ENCODE results near the gene PXMP4. TPM values are rescaled to one million over a fixed set of nuclear protein-coding genes. Genes with fewer than 3 reads are reported as not detected.

Gene PXMP4
- total and polyA plus RNA-seq, 9 of the 15 experiments (the other 6 are each of a cell fraction or from before 2014, with no cell fraction given), result 4.8 to 29.1 (median 6.8) TPM

GRCh38 chr20:33716498-33716897 lies 3.6 kb downstream of the PXMP4 start:
- DNase-seq (ENCODE audit: extremely low read depth in 1 of 4, low spot score in 3 of 4) (no peak), ATAC-seq (no peak), FAIRE-seq (no peak)
- POLR2A ChIA-PET, result no interaction called here
- TF ChIP-seq C11orf30 (IDR thresholded peaks at IDR 0.05; ENCODE audit: low read depth) (no peak), DMBX1 (CRISPR knock-in tag; IDR thresholded peaks at IDR 0.05; ENCODE audit: borderline replicate concordance) (no peak), RCOR1 (IDR thresholded peaks at IDR 0.05; ENCODE audit: borderline replicate concordance in 1 of 2, low read depth in 2 of 2, low read length in 2 of 2) (no peak), HSF4 (CRISPR knock-in tag; IDR thresholded peaks at IDR 0.05; ENCODE audit: borderline replicate concordance) (no peak)
- Histone ChIP-seq H4K20me1 (replicated peaks; ENCODE audit: control insufficient read depth, insufficient read depth, low read length) (no peaks in the 10 kb centered on the region), H3K9me1 (ENCODE audit: control insufficient read depth, insufficient read depth, low read length) (no peaks in the 10 kb centered on the region), H3K4me3 (no peak overlapping the region), H3K9me3 (replicated peaks; ENCODE audit: control insufficient read depth, insufficient read depth, low read depth, low read length) (no peaks in the 10 kb centered on the region), H3K79me2 (ENCODE audit: control insufficient read depth, insufficient read depth, low read length) (peaks cover 11% of the 10 kb centered on the region; the same call in 2 of the 3 replicates), H3K27me3 (ENCODE audit: control insufficient read depth in 2 of 2, insufficient read depth in 2 of 2, low read length in 2 of 2) (no peaks in the 10 kb centered on the region), H3K36me3 (ENCODE audit: control insufficient read depth, insufficient read depth, low read length) (peaks cover 9% of the 10 kb centered on the region; the same call in 1 of the 3 replicates), H3K4me1 (replicated peaks in 1 of 2; ENCODE audit: control insufficient read depth in 2 of 2, insufficient read depth in 2 of 2, low read length in 2 of 2) (peaks cover 7 to 17% of the 10 kb centered on the region in 2 experiments; a peak in 4 of 5 replicates), H3K9ac (ENCODE audit: insufficient read depth in 1 of 2, low read depth in 2 of 2, low read length in 2 of 2) (no peak overlapping the region; a peak in 1 of 4 replicates), H3K4me2 (ENCODE audit: insufficient read depth, low read length) (no peak overlapping the region), H2AFZ (ENCODE audit: low read depth, low read length) (no peak overlapping the region), H3K27ac (ENCODE audit: extremely low read depth, low read depth, low read length) (no peak overlapping the region)
- intact Hi-C loops (cut with micrococcal nuclease) (no loop called here), in situ Hi-C loops (cut with MboI) (no loop called here)
- 64% methylated on average over 2 of the region's 2 CpGs for WGBS (ENCODE audit: insufficient coverage, low coverage, missing lambda C conversion rate)
- CTCF ChIA-PET (ENCODE audit: low intra/inter-chr PET ratio), result no interaction called here
- BruUV-seq (replicated peaks), result no TSS peak

- 66% methylated on average over 10 of the region's 10 CpGs for WGBS (ENCODE audit: insufficient coverage, low coverage, missing lambda C conversion rate)
- no peaks in the 10 kb centered on the region for H3K27me3 ChIP-seq (ENCODE audit: control insufficient read depth in 2 of 2, insufficient read depth in 2 of 2, low read length in 2 of 2)
- TF ChIP-seq AFF4 (CRISPR knock-in tag; IDR thresholded peaks at IDR 0.05), result no peak
- no peak for TF ChIP-seq ZFP30 (CRISPR knock-in tag; IDR thresholded peaks at IDR 0.05; ENCODE audit: borderline replicate concordance)
- no peak for TF ChIP-seq CSDE1 (IDR thresholded peaks at IDR 0.05)
- no peak for TF ChIP-seq SMAD1 (IDR thresholded peaks at IDR 0.05; ENCODE audit: low read depth, low read length, partially characterized antibody)
- TF ChIP-seq CREM (IDR thresholded peaks at IDR 0.05; ENCODE audit: low read depth), result no peak
- no peak for TF ChIP-seq POLR2A (conservative IDR thresholded peaks at IDR 0.05)
- H3K27ac ChIP-seq (ENCODE audit: extremely low read depth, low read depth, low read length), result no peak overlapping the region
- no peaks in the 10 kb centered on the region for H3K79me2 ChIP-seq (ENCODE audit: control insufficient read depth, insufficient read depth, low read length)
- H3K4me1 ChIP-seq (replicated peaks in 1 of 2; ENCODE audit: control insufficient read depth in 2 of 2, insufficient read depth in 2 of 2, low read length in 2 of 2), result peaks cover 17 to 32% of the 10 kb centered on the region in 2 experiments
- POLR2A ChIA-PET, result interaction anchor here (0.6 to 0.8 kb wide), 2 partner anchors 10 to 85 kb away, joined by 3 to 4 read pairs; no protein-coding TSS in a partner anchor
- H3K9me3 ChIP-seq (replicated peaks; ENCODE audit: control insufficient read depth, insufficient read depth, low read depth, low read length), result no peaks in the 10 kb centered on the region
- no peaks in the 10 kb centered on the region for H3K9me1 ChIP-seq (ENCODE audit: control insufficient read depth, insufficient read depth, low read length)
- no TSS peak for BruUV-seq (replicated peaks)
- FAIRE-seq (no peak), ATAC-seq (no peak), DNase-seq (ENCODE audit: extremely low read depth in 1 of 4, low spot score in 3 of 4) (no peak)
- H3K36me3 ChIP-seq (ENCODE audit: control insufficient read depth, insufficient read depth, low read length), result peaks cover 18% of the 10 kb centered on the region; the same call in 1 of the 3 replicates
- H2AFZ ChIP-seq (ENCODE audit: low read depth, low read length), result no peak overlapping the region
- peak overlapping the region in 1 of 2 experiments; percentile 68; a peak in 1 of 4 replicates for H3K9ac ChIP-seq (ENCODE audit: insufficient read depth in 1 of 2, low read depth in 2 of 2, low read length in 2 of 2)
- in situ Hi-C loops (cut with MboI) (no loop called here), intact Hi-C loops (cut with micrococcal nuclease) (no loop called here)
- no peaks in the 10 kb centered on the region for H4K20me1 ChIP-seq (replicated peaks; ENCODE audit: control insufficient read depth, insufficient read depth, low read length)
- CTCF ChIA-PET (ENCODE audit: low intra/inter-chr PET ratio), result no interaction called here
- no peak overlapping the region for H3K4me2 ChIP-seq (ENCODE audit: insufficient read depth, low read length)
- no peak overlapping the region for H3K4me3 ChIP-seq
These were observed 6.2 kb downstream of the PXMP4 start for GRCh38 chr20:33713865-33714367.
